ENCODE data around the gene PGLYRP2. TPM values are rescaled to one million over a fixed set of nuclear protein-coding genes. Genes with fewer than 3 reads are reported as not detected.
A peak's percentile ranks its signal among the peaks of the same experiment; 100 is the strongest.

Gene PGLYRP2
- total RNA-seq, 1 experiment from 2014 or later: not detected

DNA sequence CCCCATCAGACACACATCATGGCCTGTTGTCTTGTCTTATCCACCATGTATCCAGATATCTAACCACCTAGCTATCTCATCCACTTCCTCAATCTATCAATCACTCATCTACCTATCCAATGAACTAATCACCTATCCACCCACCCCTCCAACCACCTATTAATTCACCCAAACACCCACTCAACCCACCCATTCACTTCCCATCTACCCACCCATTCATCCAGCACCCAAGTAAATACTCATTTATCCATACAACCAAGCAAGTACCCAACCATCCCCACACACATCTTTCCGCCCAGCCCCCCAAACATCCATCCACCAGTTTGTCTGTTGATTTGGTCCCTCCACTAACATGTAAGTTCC, 28.8 kb downstream of the PGLYRP2 start (continued):
- TF ChIP-seq REST (IDR thresholded peaks at IDR 0.05; ENCODE audit: low read depth) (no peak), FOSL1 (IDR thresholded peaks at IDR 0.05; ENCODE audit: low read depth) (no peak), EGR1 (IDR thresholded peaks at IDR 0.05; ENCODE audit: low read depth) (no peak)

- ChIA-PET POLR2A (no interaction called here), CTCF (no interaction called here), RAD21 (ENCODE audit: low non-redundant PET in 1 of 2, low total read pairs in 2 of 2, uncharacterized antibody in 2 of 2, unreplicated experiment in 2 of 2) (no interaction called here)
- H3K79me2 ChIP-seq (ENCODE audit: insufficient read depth, low read length): no peaks in the 10 kb centered on the region
- H3K9ac ChIP-seq (ENCODE audit: low read length): peak within 1 kb of the TSS; percentile 35
- peaks cover 15 to 38% of the 10 kb centered on the region in 2 experiments; a peak in 3 of 4 replicates for H3K4me1 ChIP-seq (ENCODE audit: control insufficient read depth in 1 of 2, insufficient read depth in 2 of 2, low read length in 2 of 2)
- no peak for DNase-seq (ENCODE audit: low read depth, low spot score)
- TF ChIP-seq FOSL1 (IDR thresholded peaks at IDR 0.05; ENCODE audit: low read depth) (no peak), MAX (IDR thresholded peaks at IDR 0.05) (peak; percentile 50; the same call in 1 of the 2 replicates), SP1 (IDR thresholded peaks at IDR 0.05; ENCODE audit: low read depth) (peak; percentile 88), YY1 (IDR thresholded peaks at IDR 0.05; ENCODE audit: extremely low read depth, insufficient replicate concordance, low read depth, low read length) (peak; percentile 98)
- peak within 1 kb of the TSS; percentile 59 to 62 for H3K4me3 ChIP-seq (replicated peaks in 1 of 2; ENCODE audit: low read depth in 1 of 2, low read length in 2 of 2)
- H3K4me2 ChIP-seq (ENCODE audit: low read length): peak within 1 kb of the TSS; percentile 95
- no TSS peak for BruUV-seq (replicated peaks)
- H2AFZ ChIP-seq (ENCODE audit: low read depth, low read length, poor library complexity, severe bottlenecking): peak within 1 kb of the TSS; percentile 100
- no peaks in the 10 kb centered on the region for H3K36me3 ChIP-seq (ENCODE audit: control insufficient read depth in 1 of 2, insufficient read depth in 2 of 2, low read length in 2 of 2)
- no peaks in the 10 kb centered on the region for H4K20me1 ChIP-seq (ENCODE audit: insufficient read depth)
- H3K27me3 ChIP-seq (ENCODE audit: insufficient read depth, low read length): no peaks in the 10 kb centered on the region
- no peaks in the 10 kb centered on the region for H3K9me2 ChIP-seq (ENCODE audit: insufficient read depth)
- peak; percentile 53 for ATAC-seq
- intact Hi-C loops (cut with micrococcal nuclease): loop anchor here (10.0 kb wide), 1 partner anchor 105 kb away; no protein-coding TSS in a partner anchor
- H3K9me3 ChIP-seq (ENCODE audit: control insufficient read depth in 1 of 2, insufficient read depth in 1 of 2, low read depth in 1 of 2, low read length in 2 of 2): no peaks in the 10 kb centered on the region
- H3K27ac ChIP-seq (ENCODE audit: low read depth, low read length): peak within 1 kb of the TSS; percentile 55; the same call in 1 of the 2 replicates
Observed at GRCh38 chr19:15449620-15450527, 29.4 kb downstream of the PGLYRP2 start, which contains the start of gene WIZ. WIZ (minus strand) TSS chr19:15449956; CDS start chr19:15448307, 1,649 bp downstream.
